GM12872 (cell line): Measurements from ENCODE around the gene CHDH.

ENCODE experiments used
- CTCF ChIP-seq: IDR thresholded peaks from 3 replicates; pipeline ENCODE4 v1.5.1; 2011; ENCODE audit warnings: low read depth, mild to moderate bottlenecking, low read length, moderate library complexity; ENCODE audit not compliant: insufficient read depth

The CHDH gene

GRCh38 chr3:53778153-53778552, 68.1 kb downstream of the CHDH start:
- TF ChIP-seq CTCF: no peak

GRCh38 chr3:53777468-53777867, 68.8 kb downstream of the CHDH start:
- TF ChIP-seq CTCF: no peak

GRCh38 chr3:53776494-53777101, 69.6 kb downstream of the CHDH start:
- no peak for TF ChIP-seq CTCF

GRCh38 chr3:53775834-53776251, 70.4 kb downstream of the CHDH start:
- no peak for TF ChIP-seq CTCF

- TF ChIP-seq CTCF: no peak
These were observed 71.2 kb downstream of the CHDH start for GRCh38 chr3:53775018-53775417.

- TF ChIP-seq CTCF: no peak
These were observed 71.8 kb downstream of the CHDH start for GRCh38 chr3:53774414-53774813.

GRCh38 chr3:53773611-53774368, 72.4 kb downstream of the CHDH start:
- TF ChIP-seq CTCF: no peak; the same call in 2 of the 3 replicates
